NCI-H2107 treated with DMSO at 0.1 percent for 48 hours (cell line): ENCODE results near the gene ODC1.

ENCODE experiments used
- DNase-seq: peaks from one replicate; lab custom pipeline; 2025; ENCODE audit not compliant: unreplicated experiment; lab: John Stamatoyannopoulos, UW

The ODC1 gene

DNA sequence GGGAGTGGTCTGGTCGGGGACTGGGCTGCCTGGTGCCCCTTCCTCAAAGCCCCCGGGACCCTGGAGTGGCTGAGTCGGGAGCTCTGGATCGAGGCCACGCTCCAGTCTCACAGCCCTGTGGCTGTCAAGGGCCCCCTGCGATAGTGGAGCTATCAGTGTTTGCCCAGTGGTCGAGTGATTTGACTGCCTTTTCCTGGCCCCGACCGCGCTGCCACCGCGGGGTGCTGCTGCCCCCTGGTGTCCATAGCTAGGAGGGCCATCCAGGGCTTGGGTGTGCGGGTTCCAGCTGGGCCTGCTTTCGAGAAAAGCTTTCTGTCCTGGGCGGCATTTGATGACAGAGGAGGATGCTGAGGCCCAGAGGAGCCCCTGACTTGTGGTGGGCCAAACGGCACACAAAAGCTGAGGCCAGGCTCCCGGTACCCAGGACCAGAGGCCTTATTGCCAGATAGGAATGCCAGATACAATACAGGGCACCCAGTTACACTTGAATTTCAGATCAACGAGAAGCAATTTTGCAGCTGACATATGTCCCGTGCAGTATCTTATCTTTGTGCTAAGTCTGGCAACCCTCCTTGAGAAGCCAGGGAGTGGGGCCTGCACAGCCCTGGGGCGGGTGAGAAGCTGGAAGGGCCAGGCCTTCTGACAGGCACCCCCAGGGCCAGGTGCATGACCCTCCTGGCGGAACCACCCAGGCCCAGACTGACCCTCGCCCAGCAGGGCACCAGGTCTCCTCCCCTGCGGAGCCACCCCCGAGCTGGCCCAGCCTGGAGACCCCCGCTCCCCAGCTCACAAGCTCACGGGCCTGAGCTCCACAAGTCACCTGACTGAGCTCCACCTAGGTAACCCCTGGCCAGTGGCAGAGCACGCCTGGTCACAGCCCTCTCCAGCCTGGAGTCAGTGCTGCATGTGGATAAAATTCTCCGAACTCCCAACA lies 13.0 kb downstream of the ODC1 start:
- peak; percentile 55 for DNase-seq

DNA sequence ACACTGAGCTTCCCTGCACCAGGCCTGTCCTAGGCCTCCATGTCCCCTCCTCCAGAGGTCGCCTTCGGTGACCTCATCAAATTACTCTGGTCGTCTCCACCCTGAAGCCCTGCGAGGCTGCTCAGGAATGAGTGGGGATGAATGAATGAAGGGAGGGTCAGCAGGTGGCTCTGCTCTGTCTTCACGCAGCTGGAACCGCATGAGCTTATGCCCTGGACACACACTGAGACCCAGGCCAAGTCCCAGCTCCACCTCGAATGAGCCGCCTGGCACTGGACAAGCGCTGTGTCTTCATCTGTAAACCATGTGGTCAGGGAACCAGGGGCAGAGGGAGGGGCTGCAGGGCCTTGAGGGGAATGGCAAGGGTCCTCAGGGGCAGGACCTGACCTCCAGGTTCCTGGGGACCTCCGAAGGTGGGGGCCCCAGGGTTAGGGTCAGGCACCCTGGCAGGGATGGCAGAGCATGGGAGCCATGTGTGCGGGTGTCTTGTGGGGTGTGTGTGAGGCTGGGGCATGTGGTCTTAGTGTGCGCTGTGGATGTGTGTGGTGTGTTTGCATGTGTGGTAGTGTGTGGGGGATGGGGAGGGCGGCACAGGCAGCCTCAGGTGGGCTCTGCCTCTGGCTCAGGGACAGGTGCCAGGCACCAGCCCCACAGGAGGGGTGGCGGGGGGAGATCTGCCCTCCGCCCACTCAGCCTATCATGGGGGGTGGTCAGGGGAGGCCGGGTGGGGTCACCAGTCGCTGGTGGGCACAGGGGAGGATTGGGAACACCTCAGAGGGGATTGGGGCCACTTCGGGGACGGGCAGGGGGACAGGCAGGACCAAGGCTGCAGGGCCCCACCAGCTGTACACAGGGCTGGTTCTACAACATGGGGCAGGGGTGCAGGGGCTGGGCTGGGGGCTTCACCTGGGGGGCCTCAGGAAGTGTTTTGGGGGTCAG lies 13.9 kb downstream of the ODC1 start:
- DNase-seq: no peak

DNA sequence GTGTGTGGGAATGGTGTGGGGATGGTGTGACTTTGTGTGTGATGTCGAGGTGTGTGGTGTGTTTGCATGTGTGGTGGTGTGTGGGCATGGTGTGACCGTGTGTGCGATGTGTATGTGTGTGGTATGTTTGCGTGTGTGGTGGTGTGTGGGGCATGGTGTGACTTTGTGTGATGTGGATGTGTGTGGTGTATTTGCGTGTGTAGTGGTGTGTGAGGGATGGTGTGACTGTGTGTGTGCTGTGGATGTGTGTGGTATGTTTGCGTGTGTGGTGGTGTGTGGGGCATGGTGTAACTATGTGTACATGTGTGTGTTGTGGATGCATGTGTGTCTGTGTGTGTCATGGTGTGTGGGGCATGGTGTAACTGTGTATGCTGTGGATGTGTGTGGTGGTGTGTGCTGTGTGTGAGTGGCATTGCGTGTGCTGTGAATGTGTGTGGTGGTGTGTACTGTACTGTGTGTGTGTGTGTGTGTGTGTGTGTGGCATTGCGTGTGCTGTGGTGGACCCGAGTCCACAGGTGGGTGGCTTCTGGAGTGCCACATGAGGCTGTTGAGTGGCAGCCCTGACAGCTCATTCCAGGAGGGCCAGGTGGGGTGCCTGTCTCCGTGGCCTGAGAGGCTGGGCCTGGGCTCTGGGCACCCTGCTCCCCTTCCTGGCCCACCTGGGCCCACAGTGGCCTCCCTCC lies 14.7 kb downstream of the ODC1 start:
- DNase-seq: no peak

DNA sequence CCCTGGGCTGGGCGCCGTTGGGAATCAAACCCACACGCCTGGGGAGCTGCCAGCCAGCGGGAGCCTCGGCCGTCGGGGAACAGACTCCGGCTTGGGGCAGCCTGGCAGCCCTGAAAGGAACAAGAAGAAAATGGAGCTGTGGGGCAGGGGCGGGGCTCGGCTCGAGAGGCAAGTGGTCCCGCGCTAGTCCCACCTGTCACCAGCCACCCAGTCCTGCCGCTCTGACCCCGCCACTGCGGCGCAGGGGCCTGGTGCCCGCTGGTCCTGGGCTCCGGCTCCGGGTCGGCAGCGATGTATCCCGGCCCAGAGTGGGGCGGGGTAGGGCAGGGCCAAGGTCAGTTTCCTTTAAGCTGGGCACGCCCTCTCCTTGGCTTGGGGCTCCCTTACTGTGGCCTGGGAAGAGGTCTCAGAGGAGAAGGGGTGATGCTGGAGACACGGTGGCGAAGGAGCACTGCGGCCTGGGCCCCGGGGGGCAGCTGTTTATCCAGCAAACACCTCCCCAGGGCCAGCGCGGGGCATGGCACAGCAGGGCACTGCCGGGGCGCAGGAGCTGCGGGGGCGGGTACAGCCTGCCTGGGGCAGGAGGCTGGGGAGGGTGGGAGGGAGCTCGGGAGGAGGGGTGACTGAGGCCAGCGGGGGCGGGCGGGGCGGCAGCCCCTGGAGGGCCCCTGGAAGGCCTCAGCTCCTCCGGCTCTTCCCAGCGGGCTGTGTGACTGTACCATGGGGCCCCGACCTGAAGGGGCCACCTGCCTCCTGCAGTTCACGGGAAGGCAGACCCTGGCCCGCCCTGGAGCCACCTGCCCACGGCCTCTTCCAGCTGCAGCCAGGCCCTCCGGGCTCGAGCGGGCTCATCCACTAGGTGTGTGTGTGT lies 15.6 kb downstream of the ODC1 start:
- DNase-seq: no peak

DNA sequence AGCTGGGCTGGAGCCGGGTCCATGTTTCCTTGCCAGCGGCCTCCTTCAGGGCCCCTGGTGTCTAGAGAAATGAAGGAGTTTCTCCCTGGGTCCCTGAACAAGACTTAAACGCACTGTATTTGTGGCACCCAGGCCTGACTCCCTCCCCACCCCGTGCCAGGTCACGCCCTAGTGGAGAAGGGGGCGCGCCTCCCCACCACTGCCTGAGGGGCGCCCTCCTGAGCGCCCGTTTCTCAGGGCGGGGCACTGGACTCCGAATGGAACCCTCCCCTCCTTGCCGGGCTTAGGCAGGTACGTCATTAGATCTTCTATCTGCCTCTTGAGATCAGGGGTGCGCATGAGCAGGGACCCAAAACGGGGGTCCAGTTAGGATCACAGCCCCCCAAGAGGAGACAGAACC lies 16.3 kb downstream of the ODC1 start:
- no peak for DNase-seq

DNA sequence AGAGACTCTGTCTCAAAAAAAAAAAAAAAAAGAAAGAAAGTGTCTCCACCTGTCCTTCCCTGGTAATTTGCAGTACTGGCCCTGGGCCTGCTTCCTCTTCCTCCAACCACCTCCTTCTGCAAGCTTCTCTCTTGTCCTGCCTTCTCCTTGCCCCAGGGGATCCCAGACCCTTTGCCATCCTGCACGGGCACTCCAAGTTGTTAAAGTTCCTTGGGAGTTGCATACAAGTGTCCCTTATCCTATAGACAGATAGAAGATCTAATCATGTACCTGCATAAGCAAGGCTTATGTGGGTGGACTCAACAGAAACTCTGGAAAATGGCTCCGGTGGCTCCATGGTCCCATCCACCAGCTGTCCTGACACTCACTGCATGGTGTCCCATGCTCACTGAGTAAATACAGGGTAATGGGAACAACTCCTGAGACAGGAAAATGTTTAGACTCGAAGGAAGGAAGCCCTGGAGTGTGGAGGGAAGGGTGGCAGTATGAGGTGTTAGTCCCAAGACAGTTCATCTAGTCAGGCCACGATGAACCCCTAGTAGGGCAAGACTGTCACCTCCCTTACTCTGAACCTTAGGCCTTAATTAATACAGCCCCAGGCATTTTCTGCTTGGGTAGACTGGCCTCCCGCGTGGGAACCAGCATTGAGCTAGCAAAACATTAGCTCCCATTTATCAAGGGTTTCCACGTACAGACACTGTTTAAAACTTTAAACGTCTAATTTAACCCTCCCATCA lies 17.1 kb downstream of the ODC1 start:
- no peak for DNase-seq

DNA sequence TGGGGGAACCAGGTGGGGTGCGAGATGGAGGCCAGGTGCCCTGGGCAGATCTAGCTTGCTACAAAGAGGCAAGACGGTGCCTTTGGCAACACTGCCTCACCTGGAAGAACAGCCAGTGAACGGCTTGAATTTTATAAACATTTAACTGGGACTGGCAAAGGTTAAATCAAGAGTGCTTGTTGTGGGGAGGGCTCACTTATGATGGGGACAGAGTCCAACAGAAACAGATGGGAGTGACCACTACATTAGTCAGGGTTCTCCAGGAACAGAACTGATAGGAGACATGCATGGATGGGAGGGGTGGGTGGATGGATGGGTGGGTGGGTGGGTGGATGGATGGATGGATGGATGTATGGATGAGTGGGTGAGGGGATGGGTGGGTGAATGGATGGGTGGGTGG lies 19.2 kb downstream of the ODC1 start:
- no peak for DNase-seq

DNA sequence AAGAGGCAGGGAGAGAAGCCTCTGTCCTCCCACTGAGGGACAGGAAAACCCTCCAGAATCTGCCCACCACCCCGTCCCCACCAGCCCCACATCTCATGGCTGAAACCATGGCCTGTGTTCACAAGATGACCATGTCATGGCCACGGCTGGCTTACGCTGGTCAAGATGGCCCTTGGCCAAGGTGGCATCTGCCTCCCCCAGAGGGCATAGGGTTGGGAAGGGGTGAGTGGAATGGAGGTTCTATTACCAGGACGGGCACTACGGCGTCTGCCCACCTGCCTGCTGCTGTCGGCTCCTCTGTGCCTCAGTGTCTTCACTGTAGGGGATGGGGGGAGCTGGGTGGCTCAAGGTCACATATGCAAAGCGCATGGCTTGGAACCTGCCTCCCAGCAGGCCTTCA lies 19.8 kb downstream of the ODC1 start:
- DNase-seq: no peak

DNA sequence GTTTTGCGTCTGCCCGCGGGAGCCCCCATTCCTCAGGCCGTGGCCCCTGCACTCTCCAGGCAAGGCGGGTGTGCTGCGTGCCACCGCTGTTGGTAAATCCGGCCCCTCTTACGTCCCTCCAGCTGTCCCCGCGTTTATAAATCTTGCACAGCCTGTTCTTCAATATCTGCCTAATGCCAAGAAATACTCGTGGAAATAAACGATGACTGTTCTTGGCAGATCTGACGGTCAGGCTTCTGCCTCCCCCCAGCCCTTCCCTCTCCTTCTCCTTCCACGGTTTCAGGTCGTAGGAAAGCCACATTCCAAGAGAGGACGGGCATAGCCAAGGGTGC lies 20.5 kb downstream of the ODC1 start:
- DNase-seq: no peak

DNA sequence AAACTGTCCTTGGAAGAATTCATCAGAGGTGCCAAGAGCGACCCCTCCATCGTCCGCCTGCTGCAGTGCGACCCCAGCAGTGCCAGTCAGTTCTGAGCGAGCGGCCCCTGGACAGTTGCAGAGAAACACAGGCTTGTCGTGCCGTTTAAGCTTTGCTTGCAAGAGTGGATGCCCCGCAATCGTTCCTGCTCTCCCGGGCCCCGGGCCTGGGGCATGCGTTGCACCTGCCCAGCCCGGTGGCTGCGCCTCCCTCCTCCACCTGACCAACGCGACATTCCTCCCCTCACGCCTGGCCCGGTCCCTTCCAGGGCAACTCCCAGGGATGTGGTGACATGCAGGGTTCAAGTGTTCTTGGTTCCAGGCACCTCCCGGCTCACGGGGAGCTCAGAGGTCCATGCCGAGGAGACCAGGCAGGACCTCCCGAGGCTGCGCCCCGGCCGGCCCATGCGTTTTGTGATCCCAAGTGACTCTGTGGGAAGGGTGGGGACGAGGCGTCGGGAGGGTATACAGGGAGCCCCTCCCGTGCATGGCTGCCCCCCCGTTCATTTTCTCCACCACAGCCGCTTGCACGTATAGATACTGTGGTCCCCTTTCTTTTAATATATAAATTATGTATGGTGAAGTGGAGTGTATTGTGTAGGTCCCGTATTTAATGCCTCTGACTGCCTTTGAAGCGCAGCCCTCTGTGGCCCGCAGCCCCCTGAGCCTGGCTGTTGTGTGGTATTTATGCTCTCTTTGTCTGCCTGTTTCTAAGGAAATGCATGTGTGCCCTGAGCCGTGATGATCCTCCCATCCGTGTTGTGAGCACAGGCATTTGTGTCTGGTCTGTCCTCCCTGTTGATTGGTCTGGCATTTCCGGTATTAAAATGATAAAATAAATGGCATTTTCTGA lies 21.2 kb downstream of the ODC1 start:
- no peak for DNase-seq

DNA sequence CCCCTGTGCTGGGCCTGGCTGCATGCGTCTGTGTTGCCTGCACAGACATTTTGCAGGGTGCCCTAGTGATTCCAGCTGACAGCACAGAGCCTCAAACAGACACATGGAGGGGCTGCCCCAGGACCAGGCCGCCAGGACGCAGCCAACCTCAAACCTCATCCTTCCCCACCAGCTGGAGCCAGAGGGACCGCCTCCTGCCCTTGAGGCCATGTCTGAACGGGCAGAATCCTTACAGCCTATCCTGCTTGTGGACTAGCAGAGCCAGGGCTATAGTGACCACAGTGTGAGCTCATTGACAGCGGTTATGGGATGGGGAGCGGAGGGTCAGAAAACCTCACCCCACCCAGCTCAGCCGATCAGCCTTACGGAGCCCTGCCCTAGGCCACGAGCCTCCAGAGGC lies 22.4 kb downstream of the ODC1 start:
- DNase-seq: no peak

DNA sequence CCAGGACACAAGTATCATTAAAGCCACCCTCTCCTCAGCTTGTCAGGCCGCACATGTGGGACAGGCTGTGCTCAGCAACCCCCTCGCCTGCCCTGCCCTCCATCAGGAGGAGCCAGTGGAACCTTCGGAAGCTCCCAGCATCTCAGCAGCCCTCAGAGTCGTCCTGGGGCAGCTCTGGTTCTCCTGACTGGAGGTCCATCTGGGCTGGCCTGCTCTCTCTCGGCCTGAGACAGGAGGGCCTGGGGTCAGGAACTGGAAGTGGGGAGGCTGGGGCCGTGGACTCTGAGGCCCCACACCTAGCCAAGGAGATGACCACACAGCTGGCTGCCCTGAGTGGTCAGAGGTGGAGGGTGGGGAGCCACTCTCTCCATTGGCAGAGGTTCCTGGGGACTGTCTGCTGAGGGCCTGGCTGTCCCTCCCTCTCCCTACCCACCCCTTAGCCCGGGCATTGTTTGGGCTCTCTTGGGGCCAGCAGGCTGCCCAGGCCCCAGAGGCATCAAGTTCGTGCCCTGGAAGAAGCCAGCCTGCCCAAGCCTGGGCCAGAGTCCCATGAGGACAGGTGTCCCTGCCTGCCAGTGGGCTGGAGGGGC lies 23.1 kb downstream of the ODC1 start:
- DNase-seq: no peak

DNA sequence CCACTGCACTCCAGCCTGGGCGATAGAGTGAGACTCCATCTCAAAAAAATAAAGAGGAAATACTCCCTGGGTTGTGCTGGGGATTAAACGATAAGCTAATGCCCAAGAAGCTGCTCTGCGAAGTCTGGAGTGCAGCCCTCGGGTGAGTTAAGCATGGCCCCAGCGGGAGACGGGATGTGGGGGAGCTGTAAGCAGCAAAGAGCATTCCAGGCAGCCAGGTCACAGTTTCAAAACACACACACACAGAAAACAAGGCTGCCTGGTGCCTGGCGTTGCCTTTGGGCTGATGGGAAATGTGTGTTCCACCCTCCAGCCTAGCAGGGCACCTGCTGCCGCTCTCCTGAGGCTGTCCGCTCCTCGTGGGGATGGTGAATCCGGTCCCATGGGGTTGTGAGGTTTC lies 24.1 kb downstream of the ODC1 start:
- peak; percentile 89 for DNase-seq

DNA sequence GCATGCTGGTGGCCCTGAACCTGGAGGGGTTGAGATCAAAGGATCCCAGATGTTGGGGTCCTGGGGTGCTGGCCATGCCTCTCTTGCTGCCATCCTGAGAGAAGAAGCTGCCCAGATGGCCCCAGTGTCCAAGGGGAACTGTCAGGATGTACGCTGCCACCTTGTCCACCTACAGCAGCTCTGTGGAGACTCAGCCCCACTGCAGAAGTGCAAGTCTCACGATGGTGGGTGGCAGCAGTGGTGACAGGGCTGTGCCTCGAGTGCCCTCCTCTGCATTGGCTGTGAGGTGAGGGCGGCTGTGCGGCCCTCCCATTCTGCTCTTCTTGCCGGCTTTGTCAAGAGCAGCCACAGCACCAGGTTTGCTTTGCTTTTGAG lies 24.7 kb downstream of the ODC1 start:
- DNase-seq: no peak

DNA sequence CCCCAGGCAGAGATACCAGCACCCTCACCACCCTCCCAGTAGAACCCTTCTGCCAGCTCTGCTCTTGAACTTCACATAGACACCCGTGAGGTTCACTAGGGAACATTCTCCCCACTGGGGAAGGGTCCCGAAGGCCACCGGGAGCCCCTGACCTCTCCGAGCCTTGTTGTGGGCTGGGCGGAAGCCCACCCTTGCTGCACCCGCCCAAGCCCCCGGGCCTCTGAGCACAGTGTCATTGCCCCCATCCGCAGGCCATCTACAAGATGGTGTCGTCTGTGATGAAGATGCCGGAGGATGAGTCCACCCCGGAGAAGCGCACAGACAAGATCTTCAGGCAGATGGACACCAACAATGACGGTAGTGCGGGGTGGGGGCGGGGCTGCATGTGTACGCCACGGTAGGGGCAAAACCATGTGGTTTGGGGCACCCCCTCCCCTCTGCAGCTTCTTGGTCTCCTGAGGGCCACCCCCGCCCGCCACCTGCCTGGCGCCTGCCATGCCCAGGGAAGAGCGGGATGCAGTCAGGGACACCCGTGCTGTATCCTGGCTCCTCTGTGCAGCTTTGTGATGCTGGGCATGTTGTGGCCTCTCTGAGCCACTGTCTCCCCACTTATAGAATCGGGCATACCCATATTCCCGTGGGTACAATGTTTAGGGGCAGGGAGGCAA lies 25.3 kb downstream of the ODC1 start:
- DNase-seq: no peak

DNA sequence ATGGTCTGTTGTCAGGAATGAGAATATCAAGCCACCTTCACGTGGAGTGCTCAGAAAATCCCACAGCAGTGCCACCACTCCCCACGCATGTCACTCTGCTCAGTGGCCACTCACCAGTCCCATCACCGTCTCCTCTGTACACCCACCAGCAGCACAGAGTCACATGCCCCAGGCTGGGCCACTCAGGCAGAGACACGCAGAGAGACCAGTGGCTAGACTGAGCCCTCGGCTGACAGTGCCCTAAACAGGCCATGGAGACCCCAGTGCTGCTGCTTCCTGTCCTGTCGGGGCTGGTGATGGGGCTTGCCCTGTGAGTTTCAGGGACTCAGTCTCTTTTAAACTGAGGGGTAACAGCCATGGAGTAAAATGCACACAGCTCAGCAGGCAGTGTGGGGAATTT lies 25.9 kb downstream of the ODC1 start:
- DNase-seq: no peak

DNA sequence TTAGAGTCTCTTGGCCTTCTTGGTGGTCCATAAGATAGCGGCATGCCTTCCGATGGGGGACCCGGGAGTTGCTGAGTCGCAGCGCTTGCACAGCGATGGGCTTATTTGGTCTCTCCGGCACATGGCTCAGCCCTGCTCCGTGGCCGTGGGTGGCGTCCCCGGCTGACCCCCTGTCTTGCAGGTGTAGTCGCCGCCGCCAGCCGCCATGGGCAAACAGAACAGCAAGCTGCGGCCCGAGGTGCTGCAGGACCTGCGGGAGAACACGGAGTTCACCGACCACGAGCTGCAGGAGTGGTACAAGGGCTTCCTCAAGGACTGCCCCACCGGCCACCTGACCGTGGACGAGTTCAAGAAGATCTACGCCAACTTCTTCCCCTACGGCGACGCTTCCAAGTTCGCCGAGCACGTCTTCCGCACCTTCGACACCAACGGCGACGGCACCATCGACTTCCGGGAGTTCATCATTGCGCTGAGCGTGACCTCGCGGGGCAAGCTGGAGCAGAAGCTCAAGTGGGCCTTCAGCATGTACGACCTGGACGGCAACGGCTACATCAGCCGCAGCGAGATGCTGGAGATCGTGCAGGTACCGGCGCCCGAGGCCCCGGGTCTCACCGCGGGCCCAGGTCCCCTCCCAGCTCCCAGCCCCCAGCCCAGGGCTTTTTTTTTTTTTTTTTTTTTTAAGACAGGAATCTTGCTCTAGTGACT lies 28.4 kb downstream of the ODC1 start:
- no peak for DNase-seq
